HUES6 (cell line): ENCODE measurements around the gene APMAP.

Experiments
- H3K27ac ChIP-seq: 2 replicates; pipeline ENCODE4 v1.7.0; 2013; ENCODE audit warnings: low read depth, mild to moderate bottlenecking, low read length, inconsistent platforms
- H3K27me3 ChIP-seq: 2 replicates; pipeline ENCODE4 v1.6.1; 2013; ENCODE audit warnings: low read length; ENCODE audit not compliant: control insufficient read depth, insufficient read depth
- H3K36me3 ChIP-seq: 2 replicates; pipeline ENCODE4 v1.6.1; 2013; ENCODE audit warnings: low read length; ENCODE audit not compliant: control insufficient read depth, insufficient read depth
- H3K4me1 ChIP-seq: 2 replicates; pipeline ENCODE4 v1.6.1; 2013; ENCODE audit warnings: low read length; ENCODE audit not compliant: control insufficient read depth, insufficient read depth
- H3K4me3 ChIP-seq: 2 replicates; pipeline ENCODE4 v1.5.1; 2013; ENCODE audit warnings: low read depth, low read length
- H3K9ac ChIP-seq: one replicate; pipeline ENCODE4 v1.6.1; 2013; ENCODE audit warnings: mild to moderate bottlenecking, low read length
- H3K9me3 ChIP-seq: 2 replicates; pipeline ENCODE4 v1.6.1; 2013; ENCODE audit warnings: low read depth, low read length; ENCODE audit not compliant: control insufficient read depth, insufficient read depth

APMAP gene

DNA sequence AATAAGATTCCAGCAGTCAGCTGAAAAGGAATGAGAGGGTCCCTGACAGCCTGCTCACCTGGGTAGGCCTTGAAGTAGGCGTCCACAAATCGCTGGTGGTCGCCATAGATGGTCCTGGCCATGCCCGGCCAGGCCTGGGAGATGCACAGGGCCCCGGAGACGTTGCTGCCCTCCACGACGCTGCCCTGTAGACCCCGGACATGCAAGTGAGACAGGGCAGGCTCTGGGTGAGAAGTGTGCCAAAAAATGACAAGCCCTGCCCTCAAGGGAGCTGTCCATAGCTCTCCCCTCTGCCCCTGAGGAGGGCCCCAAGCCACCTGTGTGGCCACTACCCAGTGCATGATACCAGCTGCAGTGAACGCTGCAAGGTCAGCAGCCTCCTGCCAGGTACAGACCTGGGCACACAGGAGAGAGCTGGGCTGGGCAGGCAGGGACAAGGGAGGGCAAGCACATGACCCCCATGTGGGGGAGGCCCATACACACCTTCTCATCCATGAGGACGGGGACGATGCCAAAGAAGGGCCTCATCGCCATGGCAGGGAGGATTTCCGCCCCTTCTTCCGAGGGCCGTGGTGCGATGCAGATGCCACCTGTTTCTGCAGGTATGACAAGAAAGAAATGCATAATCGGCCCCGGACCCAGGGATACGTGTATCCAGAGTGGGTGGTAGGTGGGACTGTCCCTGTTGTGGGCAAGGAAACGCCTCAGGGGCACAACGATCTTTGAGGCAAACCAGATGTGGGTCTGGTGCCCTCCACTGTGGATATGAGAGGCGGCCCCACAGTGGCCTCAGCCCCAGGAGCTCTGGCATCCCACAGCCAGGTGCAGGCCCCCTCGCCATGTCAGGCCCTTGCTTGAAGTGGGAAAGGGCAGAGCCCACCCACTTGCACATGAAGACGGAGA lies 21.2 kb upstream of the APMAP start:
- Histone ChIP-seq H3K27me3 (peaks cover 10% of the 10 kb centered on the region; the same call in 1 of the 2 replicates), H3K9ac (no peak overlapping the region), H3K36me3 (no peaks in the 10 kb centered on the region), H3K9me3 (no peaks in the 10 kb centered on the region), H3K4me3 (no peak overlapping the region), H3K27ac (no peak overlapping the region), H3K4me1 (peaks cover 14% of the 10 kb centered on the region)

DNA sequence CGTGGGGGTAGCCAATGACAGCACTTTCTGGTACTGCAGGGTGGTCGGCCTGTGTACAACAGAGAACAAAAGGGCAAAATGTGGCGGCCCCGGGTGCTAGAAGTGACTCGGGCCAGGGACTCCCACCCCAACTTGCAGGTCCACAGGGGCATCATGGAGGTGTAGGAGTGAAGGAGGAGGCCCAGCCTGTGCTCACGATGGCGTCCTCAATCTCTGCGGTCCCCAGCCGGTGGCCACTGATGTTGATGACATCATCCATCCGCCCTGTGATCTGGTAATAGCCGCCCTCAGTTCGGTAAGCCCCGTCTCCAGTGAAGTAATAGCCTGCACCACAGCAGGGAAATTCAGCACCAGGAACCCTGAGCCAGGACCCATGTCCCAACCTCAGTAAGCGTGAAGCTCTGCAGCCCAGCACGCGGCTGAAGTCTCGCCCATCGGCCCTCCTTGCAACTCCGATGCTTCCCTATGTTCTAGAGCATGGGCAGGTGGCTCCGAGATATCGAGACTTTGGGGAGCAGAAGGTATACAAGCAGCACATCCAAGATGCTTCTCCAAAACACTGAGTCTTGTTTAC lies 20.2 kb upstream of the APMAP start:
- no peaks in the 10 kb centered on the region for H3K9me3 ChIP-seq
- no peak overlapping the region for H3K9ac ChIP-seq
- peaks cover 10% of the 10 kb centered on the region; the same call in 1 of the 2 replicates for H3K27me3 ChIP-seq
- H3K4me1 ChIP-seq = peaks cover 12% of the 10 kb centered on the region
- H3K36me3 ChIP-seq = no peaks in the 10 kb centered on the region
- no peak overlapping the region for H3K27ac ChIP-seq
- no peak overlapping the region for H3K4me3 ChIP-seq

- H3K36me3 ChIP-seq = no peaks in the 10 kb centered on the region
- H3K9me3 ChIP-seq = no peaks in the 10 kb centered on the region
- peaks cover 4% of the 10 kb centered on the region; the same call in 1 of the 2 replicates for H3K4me1 ChIP-seq
These were observed 19.3 kb upstream of the APMAP start for GRCh38 chr20:25011831-25012241.

GRCh38 chr20:25011261-25011660 lies 18.7 kb upstream of the APMAP start:
- no peaks in the 10 kb centered on the region for H3K9me3 ChIP-seq
- no peaks in the 10 kb centered on the region for H3K36me3 ChIP-seq
- H3K4me1 ChIP-seq = no peaks in the 10 kb centered on the region
- peaks cover 7% of the 10 kb centered on the region; the same call in 1 of the 2 replicates for H3K27me3 ChIP-seq
- H3K9ac ChIP-seq = no peak overlapping the region
- H3K27ac ChIP-seq = no peak overlapping the region
- H3K4me3 ChIP-seq = no peak overlapping the region

More at GRCh38 chr20:25011831-25012241, 19.3 kb upstream of the APMAP start:
- H3K27me3 ChIP-seq = peaks cover 10% of the 10 kb centered on the region; the same call in 1 of the 2 replicates
- H3K27ac ChIP-seq = no peak overlapping the region
- H3K9ac ChIP-seq = no peak overlapping the region
- no peak overlapping the region for H3K4me3 ChIP-seq

DNA sequence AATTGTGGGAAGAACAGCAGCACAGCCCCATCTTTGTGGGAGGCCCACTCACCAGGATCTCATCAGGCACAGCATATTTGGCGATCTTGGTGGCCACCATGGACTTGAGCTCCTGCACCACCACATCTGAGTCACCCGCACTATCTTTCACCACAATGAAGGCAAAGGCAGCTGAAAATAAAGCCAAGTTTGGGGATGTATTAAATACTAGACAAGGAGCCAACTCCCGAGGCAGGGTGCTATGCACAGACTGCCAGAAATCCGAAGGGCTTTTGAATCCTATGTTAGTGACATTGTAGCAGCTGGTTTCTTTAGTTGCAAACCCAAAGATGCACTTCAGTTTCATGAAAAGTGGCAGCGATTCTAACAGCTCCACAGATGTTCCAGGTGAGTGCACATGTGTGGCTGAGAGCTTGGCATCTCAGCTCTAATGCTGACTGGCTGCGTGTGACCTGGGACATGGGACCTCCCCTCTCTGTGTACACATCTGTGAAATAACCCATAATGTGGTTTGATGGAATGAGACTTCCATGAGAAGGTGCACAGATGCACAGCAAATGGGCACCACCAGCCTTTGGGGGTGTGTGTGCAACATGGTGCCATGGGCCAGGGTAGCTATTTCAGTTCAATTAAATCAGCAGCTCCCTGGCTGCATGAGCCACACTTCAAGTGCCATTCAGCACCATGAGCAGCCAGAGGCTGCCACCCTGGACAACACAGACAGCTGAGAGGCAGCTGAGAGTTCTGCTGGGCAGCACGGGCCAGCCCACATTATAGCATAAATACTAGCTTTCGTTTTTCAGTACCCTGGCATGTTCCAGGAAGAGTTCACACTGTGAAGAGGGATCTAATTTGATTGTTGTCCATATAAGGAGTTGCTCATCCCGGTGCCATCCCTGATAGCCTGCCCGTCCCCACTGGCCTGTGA lies 16.9 kb upstream of the APMAP start:
- Histone ChIP-seq H3K4me1 (no peaks in the 10 kb centered on the region), H3K4me3 (no peak overlapping the region), H3K36me3 (no peaks in the 10 kb centered on the region), H3K27me3 (peaks cover 6% of the 10 kb centered on the region; the same call in 1 of the 2 replicates), H3K9ac (no peak overlapping the region), H3K27ac (no peak overlapping the region), H3K9me3 (no peaks in the 10 kb centered on the region)

DNA sequence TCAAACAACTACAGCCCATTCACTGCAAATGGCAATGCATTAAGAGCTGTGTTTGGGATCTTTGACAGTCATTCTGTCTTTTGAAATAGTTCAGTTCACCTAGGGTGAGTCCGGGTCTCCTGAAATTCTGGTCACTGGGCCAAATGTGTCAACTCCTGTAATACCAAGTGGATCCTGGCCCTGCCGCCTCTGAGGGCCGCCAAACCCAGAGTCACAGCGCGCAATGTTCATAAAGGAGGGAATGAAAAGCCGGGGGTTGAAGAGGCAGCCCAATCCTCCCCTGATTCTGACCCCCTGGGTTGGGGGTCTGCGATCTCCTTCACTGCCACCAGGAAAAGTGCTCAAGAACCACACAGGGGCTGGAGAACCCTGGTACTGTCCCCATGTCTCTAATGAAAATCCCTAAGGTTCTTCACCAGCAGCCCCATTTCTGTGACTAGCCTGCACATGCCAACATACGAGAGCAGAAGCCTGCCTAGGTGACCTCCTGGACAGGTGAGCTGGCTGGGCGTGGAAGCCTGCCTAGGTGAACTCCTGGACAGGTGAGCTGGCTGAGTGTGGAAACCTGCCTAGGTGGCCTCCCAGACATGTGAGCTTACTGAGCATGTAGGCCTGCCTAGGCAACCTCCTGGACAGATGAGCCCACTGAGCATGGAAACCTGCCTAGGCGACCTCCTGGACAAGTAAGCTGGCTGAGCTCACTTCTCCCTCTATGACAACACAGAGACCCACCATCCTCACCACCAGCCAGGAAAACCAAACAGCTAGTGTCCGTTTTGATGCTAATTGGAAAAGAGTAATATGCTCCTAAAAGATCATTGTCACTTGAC lies 16.1 kb upstream of the APMAP start:
- no peaks in the 10 kb centered on the region for H3K36me3 ChIP-seq
- H3K9me3 ChIP-seq = no peaks in the 10 kb centered on the region
- H3K27ac ChIP-seq = no peak overlapping the region
- H3K4me1 ChIP-seq = no peaks in the 10 kb centered on the region
- no peak overlapping the region for H3K9ac ChIP-seq
- no peak overlapping the region for H3K4me3 ChIP-seq
- H3K27me3 ChIP-seq = peaks cover 6% of the 10 kb centered on the region; the same call in 1 of the 2 replicates

- Histone ChIP-seq H3K9ac (no peak overlapping the region), H3K4me1 (no peaks in the 10 kb centered on the region), H3K9me3 (peaks cover 1% of the 10 kb centered on the region; the same call in 1 of the 2 replicates), H3K27ac (no peak overlapping the region), H3K4me3 (no peak overlapping the region), H3K36me3 (no peaks in the 10 kb centered on the region), H3K27me3 (peaks cover 6% of the 10 kb centered on the region; the same call in 1 of the 2 replicates)
These were observed 15.1 kb upstream of the APMAP start for GRCh38 chr20:25007491-25008305.

DNA sequence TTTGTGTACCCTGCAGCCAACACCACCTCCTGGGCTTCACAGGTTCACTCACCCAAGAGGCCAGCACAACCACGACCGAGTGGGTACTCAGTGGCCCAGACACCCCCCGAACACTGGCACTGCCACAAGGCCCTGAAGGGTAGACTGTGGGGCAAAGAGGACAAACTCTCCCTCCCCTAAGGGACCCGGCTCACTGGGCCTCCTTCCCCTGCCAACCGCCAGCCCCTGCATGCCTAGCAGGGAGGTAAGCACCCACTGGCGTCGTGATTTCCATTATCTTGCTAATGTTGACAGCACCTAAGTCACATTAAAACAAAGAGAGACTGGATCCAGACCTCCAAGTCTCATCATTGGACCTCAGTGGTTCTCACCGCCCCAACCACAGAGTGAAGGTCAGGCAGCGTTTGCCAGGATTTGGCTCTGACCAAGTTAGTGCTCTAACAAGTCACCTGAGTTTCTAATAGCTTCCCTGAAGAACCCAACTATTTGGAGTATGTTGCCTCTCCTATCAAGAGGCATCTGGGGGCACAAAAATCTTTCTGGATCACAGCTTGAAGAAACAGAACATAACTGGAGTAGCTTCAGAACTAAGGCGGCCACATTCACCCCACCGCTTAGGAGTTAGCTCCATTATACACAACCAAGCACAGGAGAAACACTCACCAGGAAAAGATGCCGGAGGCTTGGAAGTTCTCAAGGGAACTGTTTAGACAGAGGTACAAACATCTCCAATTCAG lies 14.0 kb upstream of the APMAP start:
- H3K27ac ChIP-seq = no peak overlapping the region
- H3K9ac ChIP-seq = no peak overlapping the region
- no peaks in the 10 kb centered on the region for H3K4me1 ChIP-seq
- H3K9me3 ChIP-seq = peaks cover 3% of the 10 kb centered on the region; the same call in 1 of the 2 replicates
- no peaks in the 10 kb centered on the region for H3K36me3 ChIP-seq
- H3K27me3 ChIP-seq = peaks cover 6% of the 10 kb centered on the region; the same call in 1 of the 2 replicates
- no peak overlapping the region for H3K4me3 ChIP-seq

DNA sequence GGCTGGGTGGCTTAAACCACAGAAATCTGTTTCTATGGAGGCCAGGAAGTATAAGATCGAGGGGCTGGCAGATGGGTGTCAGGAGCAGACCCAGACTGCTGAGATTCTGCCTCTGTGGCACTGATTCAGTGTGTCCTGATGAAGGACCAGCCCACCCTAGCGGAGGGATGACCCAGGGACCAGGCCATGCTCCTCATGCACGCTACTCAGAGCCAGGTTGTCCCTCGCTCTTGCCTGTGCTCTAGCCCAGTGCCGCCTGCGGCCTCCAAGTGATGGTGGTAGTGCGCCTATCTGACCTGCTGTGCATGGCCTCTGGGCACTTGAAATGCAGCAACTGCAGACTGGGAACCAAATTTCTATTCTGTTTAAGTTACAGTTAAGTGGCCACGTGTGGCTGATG lies 13.1 kb upstream of the APMAP start:
- no peaks in the 10 kb centered on the region for H3K4me1 ChIP-seq
- H3K9ac ChIP-seq = no peak overlapping the region
- no peak overlapping the region for H3K4me3 ChIP-seq
- peaks cover 3% of the 10 kb centered on the region; the same call in 1 of the 2 replicates for H3K9me3 ChIP-seq
- no peaks in the 10 kb centered on the region for H3K36me3 ChIP-seq
- H3K27me3 ChIP-seq = peaks cover 6% of the 10 kb centered on the region; the same call in 1 of the 2 replicates
- H3K27ac ChIP-seq = no peak overlapping the region
